ENCODE results near the gene ELF1. TPM values are rescaled to one million over a fixed set of nuclear protein-coding genes. Genes with fewer than 3 reads are reported as not detected.

ELF1 gene
- total and polyA plus RNA-seq, 10 of the 15 experiments (the other 5 are each of a cell fraction or from before 2014, with no cell fraction given), result 43.3 to 97.6 (median 55.7) TPM

GRCh38 chr13:40946485-40946884 is 72.6 kb downstream of the ELF1 start:
- no peak overlapping the region for H3K4me3 ChIP-seq
- no peaks in the 10 kb centered on the region for H4K20me1 ChIP-seq (ENCODE audit: control insufficient read depth, insufficient read depth)
- SMC1A ChIA-PET (ENCODE audit: uncharacterized antibody, unreplicated experiment), result interaction anchor here (1.2 kb wide), 1 partner anchor 15 kb away, joined by 3 read pairs; no protein-coding TSS in a partner anchor
- H2AFZ ChIP-seq (ENCODE audit: control insufficient read depth, low read depth, low read length), result no peak overlapping the region
- no peak overlapping the region for H3K4me2 ChIP-seq (ENCODE audit: control insufficient read depth, insufficient read depth)
- H3K9me3 ChIP-seq (replicated peaks; ENCODE audit: control insufficient read depth, insufficient read depth, low read length), result no peaks in the 10 kb centered on the region
- RAD21 ChIA-PET (ENCODE audit: unreplicated experiment), result no interaction called here
- H3K9ac ChIP-seq (ENCODE audit: control insufficient read depth, insufficient read depth, low read length), result no peak overlapping the region
- POLR2A ChIA-PET, result no interaction called here
- H3K4me1 ChIP-seq (ENCODE audit: control insufficient read depth, insufficient read depth, low read length), result no peaks in the 10 kb centered on the region
- CTCF ChIA-PET, result interaction anchor here (0.6 kb wide), 1 partner anchor 1280 kb away, joined by 4 read pairs; no protein-coding TSS in a partner anchor
- BruUV-seq (replicated peaks), result no TSS peak
- no peaks in the 10 kb centered on the region; the same call in 1 of the 2 replicates for H3K79me2 ChIP-seq (ENCODE audit: control insufficient read depth, insufficient read depth, low read length)
- in situ Hi-C loops (cut with MboI) (no loop called here), intact Hi-C loops (cut with micrococcal nuclease; ENCODE audit: unreplicated experiment) (no loop called here)
- TF ChIP-seq MAX (IDR thresholded peaks at IDR 0.05; ENCODE audit: low read depth, low read length) (no peak), FOXK2 (IDR thresholded peaks at IDR 0.05) (no peak), NFXL1 (IDR thresholded peaks at IDR 0.05; ENCODE audit: borderline replicate concordance) (no peak), NBN (IDR thresholded peaks at IDR 0.05) (no peak), ZBTB11 (CRISPR knock-in tag; IDR thresholded peaks at IDR 0.05) (no peak), DPF2 (IDR thresholded peaks at IDR 0.05) (no peak), MEF2A (IDR thresholded peaks at IDR 0.05; ENCODE audit: insufficient read depth, low read depth, low read length) (no peak), SPI1 (IDR thresholded peaks at IDR 0.05; ENCODE audit: borderline replicate concordance, insufficient read depth, low read depth, low read length) (no peak), NR2C2 (IDR thresholded peaks at IDR 0.05; ENCODE audit: borderline replicate concordance, control insufficient read depth, insufficient read length, low read depth) (no peak), ATF7 (IDR thresholded peaks at IDR 0.05; ENCODE audit: low read depth) (no peak), TARDBP (IDR thresholded peaks at IDR 0.05; ENCODE audit: borderline replicate concordance) (no peak), ZNF384 (IDR thresholded peaks at IDR 0.05; ENCODE audit: borderline replicate concordance, low read depth, low read length) (no peak), TCF12 (IDR thresholded peaks at IDR 0.05; ENCODE audit: low read depth, low read length) (no peak), HDGF (IDR thresholded peaks at IDR 0.05) (no peak)
- TF ChIP-seq, protein P1, sequence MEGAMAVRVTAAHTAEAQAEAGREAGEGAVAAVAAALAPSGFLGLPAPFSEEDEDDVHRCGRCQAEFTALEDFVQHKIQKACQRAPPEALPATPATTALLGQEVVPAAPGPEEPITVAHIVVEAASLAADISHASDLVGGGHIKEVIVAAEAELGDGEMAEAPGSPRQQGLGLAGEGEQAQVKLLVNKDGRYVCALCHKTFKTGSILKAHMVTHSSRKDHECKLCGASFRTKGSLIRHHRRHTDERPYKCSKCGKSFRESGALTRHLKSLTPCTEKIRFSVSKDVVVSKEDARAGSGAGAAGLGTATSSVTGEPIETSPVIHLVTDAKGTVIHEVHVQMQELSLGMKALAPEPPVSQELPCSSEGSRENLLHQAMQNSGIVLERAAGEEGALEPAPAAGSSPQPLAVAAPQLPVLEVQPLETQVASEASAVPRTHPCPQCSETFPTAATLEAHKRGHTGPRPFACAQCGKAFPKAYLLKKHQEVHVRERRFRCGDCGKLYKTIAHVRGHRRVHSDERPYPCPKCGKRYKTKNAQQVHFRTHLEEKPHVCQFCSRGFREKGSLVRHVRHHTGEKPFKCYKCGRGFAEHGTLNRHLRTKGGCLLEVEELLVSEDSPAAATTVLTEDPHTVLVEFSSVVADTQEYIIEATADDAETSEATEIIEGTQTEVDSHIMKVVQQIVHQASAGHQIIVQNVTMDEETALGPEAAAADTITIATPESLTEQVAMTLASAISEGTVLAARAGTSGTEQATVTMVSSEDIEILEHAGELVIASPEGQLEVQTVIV (IDR thresholded peaks at IDR 0.05; ENCODE audit: borderline replicate concordance, partially characterized antibody), result no peak
- TF ChIP-seq, protein P2, sequence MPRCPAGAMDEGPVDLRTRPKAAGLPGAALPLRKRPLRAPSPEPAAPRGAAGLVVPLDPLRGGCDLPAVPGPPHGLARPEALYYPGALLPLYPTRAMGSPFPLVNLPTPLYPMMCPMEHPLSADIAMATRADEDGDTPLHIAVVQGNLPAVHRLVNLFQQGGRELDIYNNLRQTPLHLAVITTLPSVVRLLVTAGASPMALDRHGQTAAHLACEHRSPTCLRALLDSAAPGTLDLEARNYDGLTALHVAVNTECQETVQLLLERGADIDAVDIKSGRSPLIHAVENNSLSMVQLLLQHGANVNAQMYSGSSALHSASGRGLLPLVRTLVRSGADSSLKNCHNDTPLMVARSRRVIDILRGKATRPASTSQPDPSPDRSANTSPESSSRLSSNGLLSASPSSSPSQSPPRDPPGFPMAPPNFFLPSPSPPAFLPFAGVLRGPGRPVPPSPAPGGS (IDR thresholded peaks at IDR 0.05; ENCODE audit: borderline replicate concordance, insufficient read depth, low read depth, low read length, poor library complexity, severe bottlenecking), result no peak
- peaks cover 13 to 44% of the 10 kb centered on the region in 2 experiments for H3K36me3 ChIP-seq (ENCODE audit: control insufficient read depth in 2 of 2, insufficient read depth in 2 of 2, low read length in 1 of 2)
- H3K27ac ChIP-seq (ENCODE audit: control insufficient read depth, insufficient read depth), result no peak overlapping the region
- no peak for DNase-seq (ENCODE audit: low read depth, low spot score)
- FAIRE-seq, result no peak
- 94% methylated on average over 1 of the region's 1 CpG for WGBS (ENCODE audit: insufficient coverage, insufficient replicate concordance, low lambda C conversion rate, missing lambda C conversion rate)
- ATAC-seq, result no peak
- H3K27me3 ChIP-seq (replicated peaks in 1 of 2; ENCODE audit: control insufficient read depth in 2 of 2, insufficient read depth in 2 of 2, low read length in 1 of 2), result no peaks in the 10 kb centered on the region
